Heart right ventricle (tissue), 16 donors: ENCODE results near the gene MEP1A. TPM values are rescaled to one million over a fixed set of nuclear protein-coding genes. Genes with fewer than 3 reads are reported as not detected.
"Not testable (repeated sequence)": the region's sequence is repeated elsewhere in the genome, so short reads cannot be mapped to it uniquely, and the experiment has no call there.

ENCODE experiments used
- ATAC-seq, 8 donors: fragments of 200-7000 bp; cut with Tn5 transposase; one replicate each; pipeline ENCODE4 v1.9.1; 2020; ENCODE audit warnings: mild to moderate bottlenecking in 8 of 8, moderate library complexity in 8 of 8, moderate number of reproducible peaks in 1 of 8
- DNase-seq, 2 donors: peaks; one replicate each; pipeline ENCODE4 v3.0.0-alpha.2; 2020
- H3K27ac ChIP-seq, 10 donors: fragments of 200-600 bp; sonication (generic) in 2 of 10; one replicate each; pipeline versions ENCODE4 v1.5.0 to v1.8.0; 2020 to 2022; ENCODE audit warnings: mild to moderate bottlenecking in 3 of 10
- H3K27me3 ChIP-seq, 7 donors: fragments of 200-600 bp; one replicate each; pipeline ENCODE4 v1.8.0; 2021 to 2022; ENCODE audit warnings: mild to moderate bottlenecking in 2 of 7
- H3K36me3 ChIP-seq, 9 donors: fragments of 200-600 bp; sonication (generic) in 1 of 9; one replicate each; pipeline versions ENCODE4 v1.5.0 to v1.8.0; 2020 to 2022; ENCODE audit warnings: mild to moderate bottlenecking in 2 of 9
- H3K4me1 ChIP-seq, 9 donors: fragments of 200-600 bp; sonication (generic) in 1 of 9; one replicate each; pipeline versions ENCODE4 v1.5.0 to v1.8.0; 2020 to 2022; ENCODE audit warnings: mild to moderate bottlenecking in 4 of 9
- H3K4me3 ChIP-seq, 10 donors: fragments of 200-600 bp; sonication (generic) in 2 of 10; one replicate each; pipeline versions ENCODE4 v1.5.0 to v1.8.0; 2020 to 2022; ENCODE audit warnings: mild to moderate bottlenecking in 7 of 10, moderate library complexity in 2 of 10
- H3K9me3 ChIP-seq, 11 donors: fragments of 200-600 bp in 10 of 11; sonication (generic) in 2 of 11; one replicate each; pipeline versions ENCODE4 v1.5.0 to v1.8.0; 2013 to 2022; ENCODE audit warnings: mild to moderate bottlenecking in 2 of 11, control low read depth in 1 of 11, moderate library complexity in 1 of 11
- CTCF ChIP-seq, 9 donors: fragments of 200-600 bp; sonication (generic) in 2 of 9; IDR thresholded peaks; one replicate each; pipeline versions ENCODE4 v1.5.0 to v1.8.0; 2021 to 2022; ENCODE audit warnings: antibody characterized with exemption in 9 of 9, mild to moderate bottlenecking in 5 of 9, moderate library complexity in 1 of 9
- WGBS, 2 donors: extraction: QIAGEN DNeasy Blood & Tissue Kit; methylation state at CpG; one replicate each; pipeline ENCODE4 v1.1.7; 2013; ENCODE audit warnings: inconsistent platforms in 1 of 2; 5-methylcytosine and 5-hydroxymethylcytosine counted together
- intact Hi-C, 10 donors: fragments of 100-400 bp; cut with DNase I; formaldehyde crosslinking; loops; one replicate each; pipeline versions ENCODE4 v1.11.1 to v1.14.2; 2022
- long read RNA-seq, 3 donors: library from polyadenylated mRNA; unstranded; transcript quantifications; one replicate each; pipeline ENCODE4 v2.0.0, GENCODE V29; 2020 to 2021
- polyA plus RNA-seq, 2 donors: library from polyadenylated mRNA; stranded (reverse); fragments of 200-250 nt; gene quantifications; one replicate each; pipeline ENCODE4 v1.2.3, GENCODE V29; 2013
- total RNA-seq, 10 donors: library from RNA; stranded (reverse); fragmentation: NEBNext Ultra II Directional in 3 of 10; extraction: Animal tissue kit (Norgen Biotek cat#: 25700) in 3 of 10; gene quantifications; one replicate each; pipeline versions ENCODE4 v1.2.1 to v1.2.4, GENCODE V29; 2021 to 2023
- donor health status: Arrhythmogenic right ventricular cardiomyopathy.
- donor health status: ischemic (EF 13 %, LVEDD 7.1; RV severe dilation, severe dysfunction).
- donor health status: healthy with polysubstance abuse.
- donor health status: DM: no; HTN: yes; CAD: no.
- donor health status: DM: no; HTN: no; CAD: no.
- donor health status: ischemic (EF 25% LVEDD 6.9; RV normal size, moderate dysfunction).
- donor health status: ischemic (EF 25% LVEDD 5.7; RV mildly dilated, moderate dysfunction).
- donor health status: healthy.
- donor health status: DM: yes; HTN: yes; CAD: no.
- donor health status: Ischemic cardiomyopathy.
- donor health status: ischemic (EF 35%, LVEDD 5.7; RV mildly dilated, moderate dysfunction).
- donor health status: nonischemic (EF 11% LVEDD 7.7; RV severe dilation, severe dysfunction).
- donor health status: DM: yes; HTN: yes; CAD: no.
- donor health status: PGD.
- donor health status: ischemic (EF 29% LVEDD 5.4; RV normal size, mild dysfunction).
- donor health status: nonischemic (EF 23%, LVEDD 6.1; RV moderate dilation, normal function).

Gene MEP1A
- total RNA-seq (not detected), polyA plus RNA-seq (not detected)
- long read RNA-seq, donor 1: 0 reads
- long read RNA-seq, donor 2: 0 reads
- long read RNA-seq, donor 3: 0 reads

GRCh38 chr6:46793138-46793537 lies at the start of gene MEP1A:
MEP1A (plus strand) TSS chr6:46793389; CDS start chr6:46793399, 10 bp downstream.
- ATAC-seq: no peak
- Histone ChIP-seq H3K9me3 (no peaks in the 10 kb centered on the region), H3K27me3 (peaks cover 0 to 9% (median 0%) of the 10 kb centered on the region in 7 donors), H3K36me3 (no peaks in the 10 kb centered on the region), H3K4me3 (no peak within 1 kb of the TSS), H3K4me1 (no peaks in the 10 kb centered on the region), H3K27ac (no peak within 1 kb of the TSS)
- DNase-seq: no peak
- TF ChIP-seq CTCF (IDR thresholded peaks at IDR 0.05): no peak
- intact Hi-C loops: no loop called here
- 89 to 92% methylated on average over 8 of the region's 8 CpGs for WGBS, 2 donors

- Histone ChIP-seq H3K27ac (no peak overlapping the region), H3K4me1 (no peaks in the 10 kb centered on the region), H3K36me3 (no peaks in the 10 kb centered on the region), H3K9me3 (no peaks in the 10 kb centered on the region), H3K27me3 (peaks cover 0 to 14% (median 5%) of the 10 kb centered on the region in 7 donors), H3K4me3 (no peak overlapping the region)
- intact Hi-C loops: loop anchor here in 1 of 10 donors (10.0 kb wide), 1 partner anchor 59 kb away; the partner anchor contains the start of gene TDRD6
- DNase-seq (no peak), ATAC-seq (no peak)
- no peak for TF ChIP-seq CTCF (IDR thresholded peaks at IDR 0.05)
- WGBS, 2 donors: 75 to 97% methylated on average over 1 of the region's 1 CpG
These were observed 49.6 kb upstream of the MEP1A start for GRCh38 chr6:46743425-46744158.

- H3K36me3 ChIP-seq, H3K27me3 ChIP-seq, H3K4me1 ChIP-seq, DNase-seq, H3K4me3 ChIP-seq, H3K27ac ChIP-seq, H3K9me3 ChIP-seq, ATAC-seq: not testable (repeated sequence)
- WGBS, 2 donors: 74 to 79% methylated on average over 3 of the region's 3 CpGs
- intact Hi-C loops: loop anchor here in 1 of 10 donors (10.0 kb wide), 1 partner anchor 59 kb away; the partner anchor contains the start of gene TDRD6
These were observed 48.9 kb upstream of the MEP1A start for GRCh38 chr6:46744159-46744725.

GRCh38 chr6:46745973-46746372 lies 47.2 kb upstream of the MEP1A start:
- intact Hi-C loops: loop anchor here in 1 of 10 donors (10.0 kb wide), 1 partner anchor 61 kb away; the partner anchor contains the start of gene TDRD6
- Histone ChIP-seq H3K4me3 (no peak overlapping the region), H3K27ac (no peak overlapping the region), H3K27me3 (peaks cover 0 to 5% (median 0%) of the 10 kb centered on the region in 7 donors), H3K9me3 (no peaks in the 10 kb centered on the region), H3K36me3 (no peaks in the 10 kb centered on the region), H3K4me1 (no peaks in the 10 kb centered on the region)
- no peak for ATAC-seq
- no peak for DNase-seq
- no peak for TF ChIP-seq CTCF (IDR thresholded peaks at IDR 0.05)
- WGBS, 2 donors: 59 to 73% methylated on average over 2 of the region's 2 CpGs
